IMR-90 (cell line): ENCODE measurements around the gene SMIM12.

Source experiments
- BHLHE40 ChIP-seq: fragments of 150-350 bp; IDR thresholded peaks from 2 replicates; pipeline ENCODE4 v1.6.1; 2016; ENCODE audit warnings: mild to moderate bottlenecking, low read depth, low read length
- CEBPB ChIP-seq: IDR thresholded peaks from 2 replicates; pipeline ENCODE4 v1.6.1; 2012; ENCODE audit warnings: low read depth, low read length, improper control_type of control experiment
- FOS ChIP-seq: fragments of 150-350 bp; IDR thresholded peaks from 2 replicates; pipeline ENCODE4 v1.6.1; 2016; ENCODE audit warnings: low read depth, low read length
- MAZ ChIP-seq: IDR thresholded peaks from 2 replicates; pipeline ENCODE4 v1.6.1; 2012; ENCODE audit warnings: low read depth, mild to moderate bottlenecking, low read length, improper control_type of control experiment, moderate library complexity, borderline replicate concordance
- MXI1 ChIP-seq: IDR thresholded peaks from 2 replicates; pipeline ENCODE4 v1.6.1; 2012; ENCODE audit warnings: low read depth, mild to moderate bottlenecking, low read length, moderate library complexity, borderline replicate concordance
- POLR2A ChIP-seq: IDR thresholded peaks from 2 replicates; pipeline ENCODE4 v1.6.1; 2012; ENCODE audit warnings: mild to moderate bottlenecking, low read depth, low read length
- RAD21 ChIP-seq: IDR thresholded peaks from 2 replicates; pipeline ENCODE4 v1.6.1; 2012; ENCODE audit warnings: low read length, improper control_type of control experiment
- RCOR1 ChIP-seq: IDR thresholded peaks from 2 replicates; pipeline ENCODE4 v1.6.1; 2012; ENCODE audit warnings: mild to moderate bottlenecking, low read length, improper control_type of control experiment; ENCODE audit not compliant: insufficient replicate concordance
- RFX5 ChIP-seq: IDR thresholded peaks from 2 replicates; pipeline ENCODE4 v1.8.0; 2012; ENCODE audit warnings: low read depth, mild to moderate bottlenecking, low read length, moderate library complexity
- SMC3 ChIP-seq: fragments of 150-350 bp; IDR thresholded peaks from 2 replicates; pipeline ENCODE4 v1.6.1; 2016; ENCODE audit warnings: low read depth, mild to moderate bottlenecking, antibody characterized with exemption, low read length, moderate library complexity
- USF2 ChIP-seq: fragments of 150-350 bp; IDR thresholded peaks from 2 replicates; pipeline ENCODE4 v1.6.1; 2017; ENCODE audit warnings: mild to moderate bottlenecking, antibody characterized with exemption, low read length, low read depth
- TF ChIP-seq, protein P1 (sequence below): conservative IDR thresholded peaks from 2 replicates; pipeline ENCODE4 v1.5.1; 2012; ENCODE audit warnings: mild to moderate bottlenecking, low read depth, low read length, improper control_type of control experiment

GRCh38 chr1:34899906-34900305 is 40.4 kb upstream of the SMIM12 start:
- TF ChIP-seq, protein P1, sequence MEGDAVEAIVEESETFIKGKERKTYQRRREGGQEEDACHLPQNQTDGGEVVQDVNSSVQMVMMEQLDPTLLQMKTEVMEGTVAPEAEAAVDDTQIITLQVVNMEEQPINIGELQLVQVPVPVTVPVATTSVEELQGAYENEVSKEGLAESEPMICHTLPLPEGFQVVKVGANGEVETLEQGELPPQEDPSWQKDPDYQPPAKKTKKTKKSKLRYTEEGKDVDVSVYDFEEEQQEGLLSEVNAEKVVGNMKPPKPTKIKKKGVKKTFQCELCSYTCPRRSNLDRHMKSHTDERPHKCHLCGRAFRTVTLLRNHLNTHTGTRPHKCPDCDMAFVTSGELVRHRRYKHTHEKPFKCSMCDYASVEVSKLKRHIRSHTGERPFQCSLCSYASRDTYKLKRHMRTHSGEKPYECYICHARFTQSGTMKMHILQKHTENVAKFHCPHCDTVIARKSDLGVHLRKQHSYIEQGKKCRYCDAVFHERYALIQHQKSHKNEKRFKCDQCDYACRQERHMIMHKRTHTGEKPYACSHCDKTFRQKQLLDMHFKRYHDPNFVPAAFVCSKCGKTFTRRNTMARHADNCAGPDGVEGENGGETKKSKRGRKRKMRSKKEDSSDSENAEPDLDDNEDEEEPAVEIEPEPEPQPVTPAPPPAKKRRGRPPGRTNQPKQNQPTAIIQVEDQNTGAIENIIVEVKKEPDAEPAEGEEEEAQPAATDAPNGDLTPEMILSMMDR = no peak
- no peak for TF ChIP-seq POLR2A
- TF ChIP-seq RAD21 = no peak
- TF ChIP-seq RFX5 = no peak
- no peak for TF ChIP-seq CEBPB
- no peak for TF ChIP-seq MXI1
- no peak for TF ChIP-seq BHLHE40
- TF ChIP-seq USF2 = no peak
- no peak for TF ChIP-seq SMC3
- no peak for TF ChIP-seq FOS
- no peak for TF ChIP-seq RCOR1
- no peak for TF ChIP-seq MAZ
